Brain microvascular endothelial cell (primary cell): Measurements from ENCODE around the gene METTL22.

ENCODE experiments used
- DNase-seq: peaks from one replicate; pipeline ENCODE4 v3.0.0-alpha.2; 2020
- H3K27ac ChIP-seq: fragments of 250-450 bp; sonication (Bioruptor Pico); 2 replicates; pipeline ENCODE4 v1.5.1; 2020; ENCODE audit warnings: mild to moderate bottlenecking, moderate library complexity
- H3K27me3 ChIP-seq: fragments of 250-450 bp; sonication (Bioruptor Pico); replicated peaks from 2 replicates; pipeline ENCODE4 v1.5.1; 2020; ENCODE audit warnings: mild to moderate bottlenecking
- H3K36me3 ChIP-seq: fragments of 250-450 bp; sonication (Bioruptor Pico); replicated peaks from 2 replicates; pipeline ENCODE4 v1.5.1; 2020; ENCODE audit warnings: mild to moderate bottlenecking
- H3K4me3 ChIP-seq: 2 replicates; pipeline ENCODE4 v1.5.1; 2011; ENCODE audit warnings: low read depth, mild to moderate bottlenecking, control low read depth, low read length, moderate library complexity
- in situ Hi-C: cut with HindIII; loops from 2 replicates; pipeline ENCODE4 v1.10.0; 2017; ENCODE audit warnings: low sequenced_read_pairs, low pct_ligation_motif_present
- TF ChIP-seq, protein P1 (sequence below): IDR thresholded peaks from 2 replicates; pipeline ENCODE4 v1.5.1; 2011; ENCODE audit warnings: low read depth, mild to moderate bottlenecking, moderate library complexity, low read length, control low read depth, inconsistent platforms; ENCODE audit errors: missing control alignments

The METTL22 gene

DNA sequence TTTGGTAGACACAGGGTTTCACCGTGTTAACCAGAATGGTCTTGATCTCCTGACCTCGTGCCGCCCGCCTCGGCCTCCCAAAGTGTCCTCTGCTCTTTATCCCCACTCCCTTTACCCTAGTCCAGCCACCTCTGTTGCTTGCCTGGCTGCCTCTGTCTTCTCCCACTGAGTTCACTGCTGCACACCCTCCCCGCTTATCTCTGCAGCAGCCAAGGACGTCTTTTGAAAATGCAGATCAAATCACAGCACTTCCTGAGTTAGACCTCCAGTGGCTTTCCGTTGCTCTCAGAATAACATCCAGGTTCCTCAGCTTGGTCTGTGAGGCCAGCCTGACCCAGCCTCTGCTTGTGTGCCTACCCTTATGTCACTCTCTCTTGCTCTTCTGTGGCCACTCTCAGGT lies 5.4 kb downstream of the METTL22 start:
- no peaks in the 10 kb centered on the region for H3K27me3 ChIP-seq
- no peak for DNase-seq
- TF ChIP-seq, protein P1, sequence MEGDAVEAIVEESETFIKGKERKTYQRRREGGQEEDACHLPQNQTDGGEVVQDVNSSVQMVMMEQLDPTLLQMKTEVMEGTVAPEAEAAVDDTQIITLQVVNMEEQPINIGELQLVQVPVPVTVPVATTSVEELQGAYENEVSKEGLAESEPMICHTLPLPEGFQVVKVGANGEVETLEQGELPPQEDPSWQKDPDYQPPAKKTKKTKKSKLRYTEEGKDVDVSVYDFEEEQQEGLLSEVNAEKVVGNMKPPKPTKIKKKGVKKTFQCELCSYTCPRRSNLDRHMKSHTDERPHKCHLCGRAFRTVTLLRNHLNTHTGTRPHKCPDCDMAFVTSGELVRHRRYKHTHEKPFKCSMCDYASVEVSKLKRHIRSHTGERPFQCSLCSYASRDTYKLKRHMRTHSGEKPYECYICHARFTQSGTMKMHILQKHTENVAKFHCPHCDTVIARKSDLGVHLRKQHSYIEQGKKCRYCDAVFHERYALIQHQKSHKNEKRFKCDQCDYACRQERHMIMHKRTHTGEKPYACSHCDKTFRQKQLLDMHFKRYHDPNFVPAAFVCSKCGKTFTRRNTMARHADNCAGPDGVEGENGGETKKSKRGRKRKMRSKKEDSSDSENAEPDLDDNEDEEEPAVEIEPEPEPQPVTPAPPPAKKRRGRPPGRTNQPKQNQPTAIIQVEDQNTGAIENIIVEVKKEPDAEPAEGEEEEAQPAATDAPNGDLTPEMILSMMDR, result no peak
- peaks cover 40% of the 10 kb centered on the region for H3K36me3 ChIP-seq
- H3K4me3 ChIP-seq, result no peak overlapping the region
- in situ Hi-C loops, result no loop called here
- no peak overlapping the region for H3K27ac ChIP-seq

DNA sequence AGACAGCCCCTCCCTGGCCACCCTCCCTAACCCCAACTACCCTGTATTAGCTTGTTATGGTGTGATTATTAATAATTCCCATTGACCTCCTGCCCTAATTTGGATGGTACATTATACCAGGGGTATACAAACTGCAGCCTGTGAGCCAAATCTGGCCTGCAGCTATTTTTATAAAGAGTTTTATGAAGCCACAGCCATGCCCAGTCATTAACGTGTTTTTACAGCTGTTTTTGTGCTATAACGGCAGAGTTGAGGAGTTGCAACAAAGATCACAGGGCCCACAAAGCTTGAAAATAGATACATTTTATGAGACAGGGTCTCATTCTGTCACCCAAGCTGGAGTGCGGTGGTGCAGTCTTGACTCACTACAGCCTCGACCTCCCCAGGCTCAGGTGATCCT lies 6.0 kb downstream of the METTL22 start:
- no peaks in the 10 kb centered on the region for H3K27me3 ChIP-seq
- peaks cover 45% of the 10 kb centered on the region for H3K36me3 ChIP-seq
- no peak for DNase-seq
- H3K4me3 ChIP-seq, result no peak overlapping the region
- H3K27ac ChIP-seq, result no peak overlapping the region
- in situ Hi-C loops, result no loop called here
- TF ChIP-seq, protein P1, result no peak

DNA sequence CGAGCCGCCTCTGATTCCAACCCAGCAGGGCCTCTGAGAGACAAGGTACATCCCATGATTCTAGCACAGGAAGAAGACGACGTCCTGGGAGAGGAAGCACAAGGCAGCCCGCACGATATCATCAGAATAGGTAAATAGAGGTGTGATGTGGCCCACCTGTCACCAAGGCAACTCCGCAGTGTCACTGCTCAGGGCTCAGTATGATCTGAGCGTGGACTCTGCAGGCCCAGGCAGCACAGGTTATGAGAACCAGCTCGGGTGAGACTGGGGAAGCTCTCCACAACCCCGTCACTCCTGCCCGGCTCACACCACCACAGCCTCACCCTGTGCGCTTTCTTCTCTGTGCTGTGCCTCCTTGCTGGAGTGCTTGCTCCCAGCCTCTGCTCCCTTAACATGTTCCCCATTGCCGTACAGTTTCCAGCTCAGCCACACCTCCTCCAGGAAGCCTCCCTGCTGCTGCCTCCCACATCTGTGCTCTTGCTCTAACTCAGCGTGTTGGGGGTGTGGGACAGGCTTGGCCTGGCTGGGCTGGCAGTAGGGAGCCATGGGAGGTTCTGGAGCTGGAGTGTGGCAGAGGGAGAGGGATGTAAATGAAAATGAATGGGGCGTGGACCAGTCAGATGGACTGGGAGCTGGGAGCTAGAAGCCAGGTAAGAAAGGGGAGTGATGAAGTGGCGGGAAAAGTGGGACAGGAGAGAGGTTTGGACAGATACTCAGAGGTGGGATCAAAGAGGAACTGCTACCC lies 7.7 kb downstream of the METTL22 start:
- in situ Hi-C loops, result no loop called here
- TF ChIP-seq, protein P1, result no peak
- Histone ChIP-seq H3K27ac (no peak overlapping the region), H3K27me3 (no peaks in the 10 kb centered on the region), H3K36me3 (peaks cover 51% of the 10 kb centered on the region), H3K4me3 (no peak overlapping the region)
- no peak for DNase-seq

DNA sequence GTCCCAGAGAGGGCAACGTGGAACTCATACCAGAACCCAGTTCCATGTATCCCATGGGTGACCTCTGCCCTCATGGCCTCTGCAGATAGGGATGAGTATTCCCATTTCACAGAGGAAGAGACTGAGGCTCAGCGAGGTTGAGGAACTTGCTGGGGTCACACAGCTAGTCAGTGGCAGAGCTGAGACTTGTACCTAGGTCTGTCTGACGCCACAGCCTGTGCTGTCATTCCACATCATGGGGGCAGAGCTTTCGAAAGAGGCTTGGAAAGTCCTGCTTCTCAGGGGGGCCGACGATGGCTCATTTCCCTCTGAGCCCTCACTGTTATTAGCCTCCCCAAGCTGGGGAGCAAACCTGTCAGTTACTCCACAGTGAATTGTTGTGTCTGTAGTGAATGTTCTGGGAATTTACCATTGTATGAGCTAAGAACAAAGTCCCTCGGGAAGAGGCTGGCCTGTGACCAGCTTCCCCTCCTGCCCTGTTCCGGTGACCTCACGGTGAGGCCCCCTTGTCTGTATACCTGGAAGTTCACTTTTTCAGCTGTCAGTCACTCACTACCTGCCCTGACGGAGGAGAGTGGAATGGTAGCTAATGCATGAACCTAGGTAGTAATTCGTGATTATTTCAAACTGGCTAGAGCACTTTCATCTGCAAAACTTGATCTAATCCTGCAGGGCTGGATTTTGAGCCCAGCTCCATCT lies 8.9 kb downstream of the METTL22 start:
- Histone ChIP-seq H3K4me3 (no peak overlapping the region), H3K27me3 (no peaks in the 10 kb centered on the region), H3K36me3 (peaks cover 57% of the 10 kb centered on the region), H3K27ac (no peak overlapping the region)
- in situ Hi-C loops, result no loop called here
- no peak for DNase-seq
- TF ChIP-seq, protein P1, result no peak

DNA sequence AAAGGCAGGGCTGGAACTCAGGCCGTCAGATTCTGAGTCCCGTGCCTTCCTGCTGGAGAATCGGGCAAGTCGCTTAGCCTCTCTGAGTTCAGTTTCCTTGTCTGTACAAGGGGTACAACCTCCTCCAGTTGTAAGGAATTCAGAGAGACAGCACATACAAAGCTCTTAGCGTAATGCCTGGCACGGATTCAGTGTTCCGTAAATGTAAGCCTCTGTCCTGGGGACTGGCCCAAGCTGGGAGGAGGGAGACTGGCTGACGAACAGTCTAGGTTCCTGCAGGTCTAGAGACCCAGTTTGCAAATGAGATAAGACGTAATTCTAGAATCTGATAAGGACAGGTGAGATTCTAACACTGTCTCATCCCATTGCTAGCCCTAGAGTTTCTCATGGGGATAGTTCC lies 9.9 kb downstream of the METTL22 start:
- in situ Hi-C loops, result no loop called here
- no peaks in the 10 kb centered on the region for H3K27me3 ChIP-seq
- H3K4me3 ChIP-seq, result no peak overlapping the region
- DNase-seq, result no peak
- H3K27ac ChIP-seq, result no peak overlapping the region
- TF ChIP-seq, protein P1, result no peak
- peaks cover 63% of the 10 kb centered on the region for H3K36me3 ChIP-seq
